H9 (cell line): ENCODE data around the gene MASP2. TPM values are rescaled to one million over a fixed set of nuclear protein-coding genes. Genes with fewer than 3 reads are reported as not detected.

Experiments
- DNase-seq: peaks from one replicate; pipeline ENCODE4 v3.0.0-alpha.2; 2017
- H2AFZ ChIP-seq: one replicate; pipeline ENCODE4 v1.6.1; 2013; ENCODE audit warnings: mild to moderate bottlenecking, low read length, control low read depth, moderate library complexity
- H2AK5ac ChIP-seq: 2 replicates; pipeline ENCODE4 v1.6.1; 2013; ENCODE audit warnings: low read length, control low read depth, mixed read lengths; ENCODE audit not compliant: insufficient read length
- H2BK120ac ChIP-seq: one replicate; pipeline ENCODE4 v1.6.1; 2013; ENCODE audit warnings: low read depth, mild to moderate bottlenecking, low read length, control low read depth, inconsistent platforms; ENCODE audit not compliant: poor library complexity, severe bottlenecking
- H2BK12ac ChIP-seq: 2 replicates; pipeline ENCODE4 v1.6.1; 2013; ENCODE audit warnings: low read length, control low read depth, mixed read lengths, low read depth; ENCODE audit not compliant: insufficient read length
- H2BK15ac ChIP-seq: 2 replicates; pipeline ENCODE4 v1.6.1; 2013; ENCODE audit warnings: low read depth, low read length, control low read depth
- H2BK20ac ChIP-seq: one replicate; pipeline ENCODE4 v1.6.1; 2013; ENCODE audit warnings: low read depth, mild to moderate bottlenecking, low read length, control low read depth, inconsistent platforms; ENCODE audit not compliant: poor library complexity, severe bottlenecking
- H2BK5ac ChIP-seq: 2 replicates; pipeline ENCODE4 v1.6.1; 2013; ENCODE audit warnings: low read length, control low read depth, mixed read lengths; ENCODE audit not compliant: insufficient read length
- H3K14ac ChIP-seq: 2 replicates; pipeline ENCODE4 v1.6.1; 2013; ENCODE audit warnings: low read length, control low read depth; ENCODE audit not compliant: insufficient read depth
- H3K18ac ChIP-seq: 2 replicates; pipeline ENCODE4 v1.6.1; 2013; ENCODE audit warnings: low read depth, mild to moderate bottlenecking, mixed read lengths, low read length, control low read depth; ENCODE audit not compliant: insufficient read length
- H3K23ac ChIP-seq: 2 replicates; pipeline ENCODE4 v1.6.1; 2013; ENCODE audit warnings: low read length, control low read depth, mixed read lengths, low read depth; ENCODE audit not compliant: insufficient read length
- H3K23me2 ChIP-seq: 2 replicates; pipeline ENCODE4 v1.6.1; 2013; ENCODE audit warnings: low read depth, mild to moderate bottlenecking, mixed read lengths, low read length, control low read depth; ENCODE audit not compliant: insufficient read length, poor library complexity, severe bottlenecking
- H3K27ac ChIP-seq: 2 replicates; pipeline ENCODE4 v1.5.1; 2013; ENCODE audit warnings: low read length, control low read depth, mixed read lengths, low read depth; ENCODE audit not compliant: insufficient read length
- H3K27me3 ChIP-seq: 2 replicates; pipeline ENCODE4 v1.6.1; 2013; ENCODE audit warnings: low read length, control low read depth, inconsistent platforms; ENCODE audit not compliant: insufficient read depth
- H3K4ac ChIP-seq: 2 replicates; pipeline ENCODE4 v1.6.1; 2013; ENCODE audit warnings: low read depth, mild to moderate bottlenecking, control low read depth, inconsistent platforms, low read length, moderate library complexity
- H3K4me1 ChIP-seq: 2 replicates; pipeline ENCODE4 v1.6.1; 2013; ENCODE audit warnings: low read length, control low read depth, inconsistent platforms; ENCODE audit not compliant: insufficient read depth
- H3K4me2 ChIP-seq: 2 replicates; pipeline ENCODE4 v1.6.1; 2013; ENCODE audit warnings: low read length, control low read depth, mixed read lengths; ENCODE audit not compliant: insufficient read length, insufficient read depth
- H3K56ac ChIP-seq: 2 replicates; pipeline ENCODE4 v1.6.1; 2013; ENCODE audit warnings: low read depth, mild to moderate bottlenecking, mixed read lengths, low read length, control low read depth; ENCODE audit not compliant: insufficient read length
- H3K79me1 ChIP-seq: 2 replicates; pipeline ENCODE4 v1.6.1; 2013; ENCODE audit warnings: low read depth, mild to moderate bottlenecking, moderate library complexity, low read length, control low read depth, inconsistent platforms; ENCODE audit not compliant: insufficient read depth, poor library complexity, severe bottlenecking
- H3K79me2 ChIP-seq: 2 replicates; pipeline ENCODE4 v1.6.1; 2013; ENCODE audit warnings: low read length, control low read depth, inconsistent platforms; ENCODE audit not compliant: insufficient read depth
- H3K9ac ChIP-seq: 2 replicates; pipeline ENCODE4 v1.6.1; 2013; ENCODE audit warnings: low read length, control low read depth, mixed read lengths; ENCODE audit not compliant: insufficient read length; ENCODE audit errors: extremely low read depth
- H3K9me3 ChIP-seq: one replicate; pipeline ENCODE4 v1.6.1; 2013; ENCODE audit warnings: low read depth, low read length, inconsistent platforms; ENCODE audit not compliant: control insufficient read depth
- H3T11ph ChIP-seq: one replicate; pipeline ENCODE4 v1.6.1; 2013; ENCODE audit warnings: mild to moderate bottlenecking, low read length, control low read depth, inconsistent platforms
- H4K20me1 ChIP-seq: one replicate; pipeline ENCODE4 v1.6.1; 2013; ENCODE audit not compliant: control insufficient read depth, insufficient read length, insufficient read depth
- H4K5ac ChIP-seq: 2 replicates; pipeline ENCODE4 v1.6.1; 2013; ENCODE audit warnings: low read depth, mild to moderate bottlenecking, mixed read lengths, low read length, control low read depth; ENCODE audit not compliant: insufficient read length
- H4K8ac ChIP-seq: replicated peaks from 2 replicates; pipeline ENCODE4 v1.6.1; 2013; ENCODE audit warnings: low read length, control low read depth, mixed read lengths, low read depth; ENCODE audit not compliant: insufficient read length
- H4K91ac ChIP-seq: 2 replicates; pipeline ENCODE4 v1.6.1; 2013; ENCODE audit warnings: low read depth, mild to moderate bottlenecking, moderate library complexity, mixed read lengths, low read length, control low read depth; ENCODE audit not compliant: insufficient read length
- H3K27ac Mint-ChIP-seq, 3 experiments: 2 replicates in 2 of 3; 3 replicates in 1 of 3; pipeline ENCODE4 v1.8.0; 2020 to 2021; ENCODE audit warnings: mixed read lengths in 3 of 3, mild to moderate bottlenecking in 1 of 3, moderate library complexity in 1 of 3
- H3K27me3 Mint-ChIP-seq: 2 replicates; pipeline ENCODE4 v1.8.0; 2021; ENCODE audit warnings: low read depth, mild to moderate bottlenecking, moderate library complexity, mixed read lengths
- H3K36me3 Mint-ChIP-seq, 3 experiments: 2 replicates in 2 of 3; 3 replicates in 1 of 3; pipeline ENCODE4 v1.8.0; 2020 to 2021; ENCODE audit warnings: low read depth in 3 of 3, mixed read lengths in 3 of 3; ENCODE audit not compliant: insufficient read depth in 1 of 3
- H3K4me1 Mint-ChIP-seq, 2 experiments: 2 replicates each; pipeline ENCODE4 v1.8.0; 2020; ENCODE audit warnings: mixed read lengths in 2 of 2
- H3K4me3 Mint-ChIP-seq, 2 experiments: 2 replicates in 1 of 2; 3 replicates in 1 of 2; pipeline ENCODE4 v1.8.0; 2020 to 2021; ENCODE audit warnings: mild to moderate bottlenecking in 2 of 2, mixed read lengths in 2 of 2, moderate library complexity in 1 of 2
- H3K9me3 Mint-ChIP-seq, 2 experiments: 2 replicates in 1 of 2; 3 replicates in 1 of 2; pipeline ENCODE4 v1.8.0; 2020; ENCODE audit warnings: mild to moderate bottlenecking in 2 of 2, mixed read lengths in 2 of 2, moderate library complexity in 1 of 2
- WGBS: extraction: QIAGEN DNeasy Blood & Tissue Kit; methylation state at CpG from one replicate; pipeline ENCODE4 v1.1.7; 2013; ENCODE audit warnings: missing lambda C conversion rate, low lambda C conversion rate, mixed read lengths; ENCODE audit not compliant: insufficient read length; ENCODE audit errors: extremely low coverage; 5-methylcytosine and 5-hydroxymethylcytosine counted together
- total RNA-seq: library from RNA; stranded (reverse); gene quantifications from 2 replicates; pipeline ENCODE4 v1.2.1, GENCODE V29; 2021
- TF ChIP-seq, protein P1 (sequence below): fragments of 200-600 bp; sonication (generic); conservative IDR thresholded peaks from 3 replicates; pipeline ENCODE4 v1.8.0; 2021; ENCODE audit warnings: antibody characterized with exemption, mild to moderate bottlenecking

Gene MASP2
- total RNA-seq, 1 experiment from 2014 or later, result 0.46 TPM

DNA sequence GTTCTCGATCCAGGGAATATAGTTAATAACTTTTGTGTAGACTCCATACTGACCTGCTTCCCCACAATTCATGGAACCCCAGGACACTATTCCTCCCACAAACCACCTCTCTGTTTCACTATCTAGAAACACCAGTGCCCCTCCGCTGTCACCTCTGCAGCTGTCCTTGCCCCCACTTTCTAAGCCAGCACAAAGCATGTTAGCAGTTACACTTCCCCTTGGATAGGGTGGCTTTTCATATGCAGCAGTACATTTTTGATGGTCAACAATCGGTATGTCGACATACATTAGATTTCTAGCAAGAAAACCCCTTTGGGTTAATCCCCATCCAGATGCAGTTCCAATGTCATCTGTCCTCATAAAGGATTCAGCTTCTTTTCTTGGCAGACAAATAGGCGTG, 20.1 kb downstream of the MASP2 start:
- Histone ChIP-seq H2BK12ac (no peak overlapping the region), H2BK15ac (no peak overlapping the region), H2BK5ac (no peak overlapping the region), H4K8ac (no peak overlapping the region), H3K23ac (no peak overlapping the region), H3K23me2 (no peaks in the 10 kb centered on the region), H3K9ac (no peak overlapping the region), H4K20me1 (no peaks in the 10 kb centered on the region), H3K4me1 (no peaks in the 10 kb centered on the region; the same call in 1 of the 2 replicates), H3T11ph (no peak overlapping the region), H4K5ac (no peak overlapping the region), H3K27me3 (no peaks in the 10 kb centered on the region), H3K4me2 (no peak overlapping the region), H2AK5ac (no peak overlapping the region), H3K4ac (no peak overlapping the region), H3K14ac (no peak overlapping the region), H3K79me1 (no peaks in the 10 kb centered on the region), H3K56ac (no peak overlapping the region), H4K91ac (no peak overlapping the region), H3K27ac (no peak overlapping the region), H2AFZ (no peak overlapping the region), H3K18ac (no peak overlapping the region), H3K9me3 (no peaks in the 10 kb centered on the region), H2BK120ac (no peak overlapping the region), H2BK20ac (no peak overlapping the region), H3K79me2 (no peaks in the 10 kb centered on the region)
- Mint-ChIP-seq H3K4me3 (no peak overlapping the region), H3K27ac (peak overlapping the region in 2 of 3 experiments; percentile 65 to 76; a peak in 4 of 7 replicates), H3K4me1 (peaks cover 9 to 29% of the 10 kb centered on the region in 2 experiments), H3K27me3 (no peaks in the 10 kb centered on the region), H3K9me3 (no peaks in the 10 kb centered on the region), H3K36me3 (peaks cover 24 to 69% (median 53%) of the 10 kb centered on the region in 3 experiments; a peak in 6 of 7 replicates)
- no peak for DNase-seq
- WGBS, result no CpG with 5 or more reads among the region's 5 CpGs
- TF ChIP-seq, protein P1, sequence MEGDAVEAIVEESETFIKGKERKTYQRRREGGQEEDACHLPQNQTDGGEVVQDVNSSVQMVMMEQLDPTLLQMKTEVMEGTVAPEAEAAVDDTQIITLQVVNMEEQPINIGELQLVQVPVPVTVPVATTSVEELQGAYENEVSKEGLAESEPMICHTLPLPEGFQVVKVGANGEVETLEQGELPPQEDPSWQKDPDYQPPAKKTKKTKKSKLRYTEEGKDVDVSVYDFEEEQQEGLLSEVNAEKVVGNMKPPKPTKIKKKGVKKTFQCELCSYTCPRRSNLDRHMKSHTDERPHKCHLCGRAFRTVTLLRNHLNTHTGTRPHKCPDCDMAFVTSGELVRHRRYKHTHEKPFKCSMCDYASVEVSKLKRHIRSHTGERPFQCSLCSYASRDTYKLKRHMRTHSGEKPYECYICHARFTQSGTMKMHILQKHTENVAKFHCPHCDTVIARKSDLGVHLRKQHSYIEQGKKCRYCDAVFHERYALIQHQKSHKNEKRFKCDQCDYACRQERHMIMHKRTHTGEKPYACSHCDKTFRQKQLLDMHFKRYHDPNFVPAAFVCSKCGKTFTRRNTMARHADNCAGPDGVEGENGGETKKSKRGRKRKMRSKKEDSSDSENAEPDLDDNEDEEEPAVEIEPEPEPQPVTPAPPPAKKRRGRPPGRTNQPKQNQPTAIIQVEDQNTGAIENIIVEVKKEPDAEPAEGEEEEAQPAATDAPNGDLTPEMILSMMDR, result no peak
